Stimulated activated naive CD8-positive, alpha-beta T cell treated with anti-CD3 and anti-CD28 coated beads, Interleukin-15, amount 100 ng/mL, for 72 hours (primary cell): Measurements from ENCODE around the gene TRPM3.

Experiments
- ATAC-seq: fragments of 150-1000 bp; cut with Tn5 transposase; 2 replicates; pipeline ENCODE4 v1.10.0; 2021; ENCODE audit warnings: mild to moderate bottlenecking, moderate library complexity
- DNase-seq, 2 donors: peaks; one replicate each; pipeline ENCODE4 v3.0.0; 2021 to 2022
- H3K27ac Mint-ChIP-seq, 2 donors: one replicate each; pipeline ENCODE4 v1.8.0; 2022; ENCODE audit warnings: mild to moderate bottlenecking in 2 of 2, mixed read lengths in 2 of 2, moderate library complexity in 2 of 2
- H3K27me3 Mint-ChIP-seq: one replicate; pipeline ENCODE4 v1.8.0; 2022; ENCODE audit warnings: mixed read lengths
- H3K4me1 Mint-ChIP-seq: one replicate; pipeline ENCODE4 v1.8.0; 2022; ENCODE audit warnings: mild to moderate bottlenecking, mixed read lengths
- H3K4me3 Mint-ChIP-seq, 2 donors: one replicate each; pipeline ENCODE4 v1.8.0; 2022; ENCODE audit warnings: mild to moderate bottlenecking in 2 of 2, mixed read lengths in 2 of 2, moderate library complexity in 1 of 2
- H3K9me3 Mint-ChIP-seq, 2 donors: one replicate each; pipeline ENCODE4 v1.8.0; 2022; ENCODE audit warnings: mixed read lengths in 2 of 2

TRPM3 gene

DNA sequence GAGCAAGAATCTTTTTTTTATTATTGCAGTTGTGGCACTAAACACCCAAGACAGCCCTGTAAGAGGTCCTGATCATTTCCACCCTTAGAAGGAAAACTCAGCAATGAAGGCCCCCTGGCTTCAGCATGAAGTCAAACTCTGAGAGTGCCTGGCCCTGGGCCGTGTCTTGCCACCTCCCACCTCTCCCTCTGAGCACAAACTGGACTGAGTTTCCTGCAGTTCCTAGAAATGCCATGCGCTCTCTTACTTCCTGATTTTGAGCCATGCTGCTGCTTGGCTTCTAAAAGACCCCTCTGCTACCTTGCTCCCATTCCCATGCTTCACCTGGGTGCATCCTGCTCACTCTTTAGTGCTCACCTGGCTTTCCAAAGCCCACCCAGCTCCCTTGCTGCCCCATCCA, 566.5 kb downstream of the TRPM3 start:
- Mint-ChIP-seq H3K9me3 (no peaks in the 10 kb centered on the region), H3K27ac (peak overlapping the region; percentile 3 to 43), H3K27me3 (no peaks in the 10 kb centered on the region), H3K4me1 (peaks cover 37% of the 10 kb centered on the region), H3K4me3 (no peak overlapping the region)
- no peak for DNase-seq
- ATAC-seq: no peak

DNA sequence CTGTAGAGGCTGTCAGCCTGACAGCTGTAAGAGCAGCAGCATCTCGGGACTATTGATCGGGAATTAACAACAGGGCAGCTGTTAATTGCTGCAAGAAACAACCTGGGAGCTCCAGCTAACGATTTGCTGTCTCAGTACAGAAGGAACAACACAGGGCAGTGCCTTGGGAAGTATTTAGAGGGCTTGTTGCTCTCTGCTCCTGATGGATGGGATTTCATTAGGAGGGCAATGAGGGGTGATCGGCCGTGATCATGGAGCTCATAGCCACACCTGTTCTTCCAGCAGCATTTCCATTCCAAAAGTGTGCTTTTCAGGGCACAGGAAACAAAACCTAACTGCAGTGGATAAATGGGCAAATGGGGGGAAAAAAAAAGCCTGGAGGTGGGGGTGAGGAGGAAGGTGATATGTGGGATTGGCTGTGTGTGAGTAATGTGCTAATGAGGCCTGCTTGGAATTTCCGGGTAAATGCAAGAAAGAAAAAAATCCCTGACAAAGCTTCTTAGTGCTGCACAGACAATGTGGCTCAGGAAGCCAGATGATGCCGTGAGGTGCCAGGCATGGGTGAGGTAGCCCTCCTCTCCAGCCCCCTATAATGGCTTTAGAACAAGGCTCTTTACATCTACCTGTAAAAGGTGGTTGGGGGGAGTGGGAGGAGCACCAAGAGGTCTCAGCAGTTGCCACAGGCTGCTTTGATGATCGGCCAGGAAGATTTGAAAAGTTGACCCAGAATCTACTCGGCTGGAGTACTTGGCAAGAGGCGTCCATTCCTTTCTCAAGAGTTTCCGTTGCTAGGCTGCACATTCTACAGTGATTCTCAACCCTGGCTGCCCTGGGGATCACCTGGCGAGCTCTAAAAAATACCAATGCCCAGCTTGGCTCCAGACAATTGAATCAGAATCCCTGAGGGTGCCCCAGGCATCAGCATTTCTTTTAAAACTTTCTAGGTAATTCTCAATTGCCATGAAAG, 567.4 kb downstream of the TRPM3 start:
- ATAC-seq (no peak), DNase-seq (no peak)
- H3K4me1 Mint-ChIP-seq: peaks cover 29% of the 10 kb centered on the region
- no peaks in the 10 kb centered on the region for H3K27me3 Mint-ChIP-seq
- H3K9me3 Mint-ChIP-seq: no peaks in the 10 kb centered on the region
- H3K27ac Mint-ChIP-seq: peak overlapping the region; percentile 44 to 80
- no peak overlapping the region for H3K4me3 Mint-ChIP-seq

DNA sequence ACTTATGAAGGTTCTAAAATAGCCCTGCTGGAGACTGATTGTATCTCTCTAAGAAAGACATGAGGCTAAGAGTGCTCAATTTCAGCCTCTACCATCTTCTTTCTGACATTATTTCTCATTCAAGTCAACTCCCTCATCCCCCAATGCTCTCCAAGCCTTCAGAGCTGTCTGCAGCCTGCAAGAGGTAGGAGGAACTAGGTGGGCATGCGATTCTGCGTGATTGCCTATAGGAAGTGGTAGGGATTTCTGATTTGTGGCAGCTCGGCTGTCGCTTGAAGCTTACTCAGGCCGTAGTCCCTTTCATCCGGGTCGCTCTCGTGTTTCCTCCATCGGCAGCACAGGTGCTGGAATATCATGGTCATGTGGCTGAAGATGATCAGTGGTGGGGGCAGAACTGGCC, 568.9 kb downstream of the TRPM3 start:
- Mint-ChIP-seq H3K27me3 (no peaks in the 10 kb centered on the region), H3K27ac (peak overlapping the region in 1 of 2 donors; percentile 34), H3K4me1 (peaks cover 29% of the 10 kb centered on the region), H3K9me3 (no peaks in the 10 kb centered on the region), H3K4me3 (no peak overlapping the region)
- no peak for ATAC-seq
- DNase-seq: no peak

DNA sequence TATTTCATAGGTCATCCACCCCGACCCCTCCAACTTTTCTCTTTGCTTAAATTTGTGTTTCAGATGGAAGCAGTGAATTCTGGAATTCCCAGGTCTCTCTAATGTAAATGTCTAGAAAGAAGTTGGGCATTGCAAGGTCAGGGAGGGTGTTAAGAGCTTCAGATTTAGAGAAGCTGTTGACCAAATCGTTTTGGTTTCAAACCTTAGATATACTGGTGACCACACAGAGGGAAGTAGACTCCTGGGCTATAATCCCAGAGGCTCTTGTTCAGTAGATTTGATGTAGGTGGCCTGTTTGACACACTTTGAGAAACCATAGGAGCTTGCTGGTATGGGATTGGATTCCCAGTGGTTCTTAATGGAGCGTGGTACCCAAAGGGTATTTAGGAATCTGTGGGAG, 569.6 kb downstream of the TRPM3 start:
- ATAC-seq (no peak), DNase-seq (no peak)
- no peak overlapping the region for H3K4me3 Mint-ChIP-seq
- H3K27me3 Mint-ChIP-seq: no peaks in the 10 kb centered on the region
- H3K9me3 Mint-ChIP-seq: no peaks in the 10 kb centered on the region
- no peak overlapping the region for H3K27ac Mint-ChIP-seq
- peaks cover 29% of the 10 kb centered on the region for H3K4me1 Mint-ChIP-seq

DNA sequence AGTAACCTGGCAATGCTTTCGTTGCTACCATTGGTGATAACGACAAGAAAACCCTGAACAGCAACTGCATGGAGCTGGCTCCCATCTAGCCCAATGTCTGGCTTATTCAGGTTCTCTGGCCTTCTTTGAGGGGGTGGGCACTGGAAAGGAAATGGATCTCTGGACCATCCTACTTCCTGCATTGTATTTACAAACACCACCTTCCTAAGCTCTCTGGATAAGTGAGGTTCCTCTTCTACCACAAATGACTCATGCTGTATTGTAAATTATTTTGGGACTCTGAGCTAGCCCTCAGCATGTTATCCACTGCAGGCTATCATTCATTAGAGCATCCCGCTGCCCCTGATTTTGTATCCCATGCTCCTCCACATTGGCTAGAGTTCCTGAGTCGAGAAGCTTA, 570.0 kb downstream of the TRPM3 start:
- Mint-ChIP-seq H3K9me3 (no peaks in the 10 kb centered on the region), H3K4me1 (peaks cover 29% of the 10 kb centered on the region), H3K4me3 (no peak overlapping the region), H3K27me3 (no peaks in the 10 kb centered on the region), H3K27ac (peak overlapping the region in 1 of 2 donors; percentile 19)
- DNase-seq: no peak
- ATAC-seq: no peak

DNA sequence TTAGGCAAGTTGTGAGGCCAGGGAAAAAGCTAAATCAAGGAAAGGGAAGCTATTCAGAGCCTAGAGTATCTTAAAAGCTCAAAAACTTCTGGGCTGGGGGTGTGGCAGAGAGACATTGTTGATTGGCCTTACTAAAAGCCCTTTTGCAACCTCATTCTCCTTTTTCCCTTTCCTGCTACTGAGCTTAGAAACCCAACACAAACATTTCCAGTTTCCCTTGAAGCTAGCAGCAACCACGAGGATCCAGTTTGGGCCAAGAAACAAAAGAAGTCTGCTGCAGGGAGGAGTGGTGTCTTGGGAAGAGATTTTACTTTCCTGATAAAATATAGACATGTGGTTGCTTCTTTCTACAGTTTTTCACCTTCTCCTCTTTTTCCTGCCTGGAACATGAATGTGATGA, 571.5 kb downstream of the TRPM3 start:
- Mint-ChIP-seq H3K27me3 (no peaks in the 10 kb centered on the region), H3K4me3 (no peak overlapping the region), H3K9me3 (no peaks in the 10 kb centered on the region), H3K27ac (peak overlapping the region in 1 of 2 donors; percentile 46), H3K4me1 (peaks cover 19% of the 10 kb centered on the region)
- no peak for DNase-seq
- no peak for ATAC-seq

DNA sequence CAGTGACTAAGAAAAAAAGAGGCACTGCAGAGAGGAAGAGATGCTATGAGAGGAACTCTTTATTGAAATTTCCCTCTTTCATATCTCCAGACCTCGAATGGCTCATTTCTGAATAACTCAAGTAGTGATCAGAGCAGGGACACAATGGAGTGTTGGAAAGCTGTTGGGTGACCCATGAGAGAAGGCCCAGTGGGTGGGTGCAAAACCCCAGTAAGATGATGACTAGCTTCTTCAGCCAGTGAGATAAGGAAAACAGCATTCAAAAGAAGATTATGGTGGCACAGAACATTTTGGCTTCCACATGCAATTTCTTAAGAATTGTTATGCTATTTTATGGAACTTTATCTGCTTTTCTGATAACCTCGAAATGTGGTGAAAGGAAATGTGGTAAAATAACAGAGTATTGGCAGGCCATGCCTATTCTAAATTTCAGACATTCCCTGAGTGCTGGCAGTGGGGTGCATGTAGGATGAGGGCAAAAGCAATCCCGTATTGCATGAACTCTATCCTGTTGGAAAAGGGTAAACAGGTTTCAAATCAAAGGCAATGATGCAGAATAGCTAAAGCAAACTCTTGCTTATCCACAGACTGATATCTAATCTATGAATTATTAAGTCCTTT, 579.0 kb downstream of the TRPM3 start:
- Mint-ChIP-seq H3K27ac (no peak overlapping the region), H3K9me3 (no peaks in the 10 kb centered on the region), H3K4me3 (no peak overlapping the region), H3K4me1 (peaks cover 7% of the 10 kb centered on the region), H3K27me3 (no peaks in the 10 kb centered on the region)
- ATAC-seq (no peak), DNase-seq (no peak)

DNA sequence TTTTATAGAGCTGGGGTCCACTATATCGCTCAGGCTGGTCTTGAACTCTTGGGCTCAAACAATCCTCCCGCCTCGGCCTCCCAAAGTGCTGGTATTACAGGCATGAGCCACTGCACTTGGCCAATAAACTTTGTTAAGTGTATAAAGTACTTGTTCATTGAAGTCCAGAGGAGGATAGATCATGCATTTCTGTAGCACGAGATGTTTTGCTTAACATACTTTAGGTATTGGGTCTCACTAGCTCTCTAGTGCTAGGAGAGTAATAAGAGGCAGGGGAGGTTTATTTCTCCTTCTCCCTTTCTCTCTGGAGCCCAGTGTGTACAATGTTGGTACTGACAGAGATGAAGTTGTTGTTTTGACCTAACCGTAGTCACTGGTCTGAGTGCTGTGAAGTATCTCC, 581.4 kb downstream of the TRPM3 start:
- Mint-ChIP-seq H3K9me3 (no peaks in the 10 kb centered on the region), H3K4me3 (no peak overlapping the region), H3K27ac (no peak overlapping the region), H3K4me1 (peaks cover 7% of the 10 kb centered on the region), H3K27me3 (no peaks in the 10 kb centered on the region)
- ATAC-seq (no peak), DNase-seq (no peak)

DNA sequence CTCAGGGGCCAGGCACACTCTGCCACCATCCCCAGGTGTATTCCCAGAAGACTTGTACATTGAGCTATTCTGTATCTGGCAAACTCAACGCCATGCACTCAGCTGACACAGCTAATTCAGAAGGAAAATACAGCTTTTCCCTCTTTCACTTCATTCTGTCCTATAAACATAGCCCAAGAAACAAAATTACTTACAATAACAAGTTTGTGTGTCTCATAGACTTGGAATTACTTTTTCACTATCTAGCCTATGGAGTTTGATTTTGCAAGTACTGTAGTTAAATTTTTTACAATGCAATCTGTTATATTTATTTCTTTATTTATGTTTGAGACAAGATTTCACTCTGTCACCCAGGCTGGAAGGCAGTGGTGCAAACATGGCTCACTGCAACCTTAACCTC, 581.9 kb downstream of the TRPM3 start:
- H3K9me3 Mint-ChIP-seq: no peaks in the 10 kb centered on the region
- H3K4me3 Mint-ChIP-seq: no peak overlapping the region
- H3K27ac Mint-ChIP-seq: no peak overlapping the region
- H3K27me3 Mint-ChIP-seq: no peaks in the 10 kb centered on the region
- ATAC-seq (no peak), DNase-seq (no peak)
- H3K4me1 Mint-ChIP-seq: peaks cover 7% of the 10 kb centered on the region

DNA sequence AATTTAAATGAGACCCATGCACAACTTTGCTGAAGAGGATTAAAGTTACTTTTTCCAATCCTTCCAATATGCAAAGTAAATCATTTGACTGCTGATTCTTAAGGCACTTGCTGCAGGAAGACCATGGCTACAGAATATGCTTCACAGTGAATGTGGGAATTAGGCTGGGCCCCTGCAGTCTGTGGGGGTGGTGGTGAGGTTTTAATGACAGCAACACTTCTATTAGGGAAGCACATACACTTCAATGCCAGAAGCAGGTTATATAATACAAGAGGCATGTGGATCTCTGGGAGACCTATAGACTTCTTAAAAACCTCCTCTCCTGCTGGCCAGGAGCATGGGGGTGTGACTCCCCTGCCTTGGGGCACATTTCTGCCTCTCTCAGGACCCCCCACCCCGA, 582.4 kb downstream of the TRPM3 start:
- H3K27ac Mint-ChIP-seq: peak overlapping the region in 1 of 2 donors; percentile 20
- no peak for DNase-seq
- H3K27me3 Mint-ChIP-seq: no peaks in the 10 kb centered on the region
- H3K9me3 Mint-ChIP-seq: no peaks in the 10 kb centered on the region
- no peak overlapping the region for H3K4me3 Mint-ChIP-seq
- no peak for ATAC-seq
- H3K4me1 Mint-ChIP-seq: peaks cover 7% of the 10 kb centered on the region

DNA sequence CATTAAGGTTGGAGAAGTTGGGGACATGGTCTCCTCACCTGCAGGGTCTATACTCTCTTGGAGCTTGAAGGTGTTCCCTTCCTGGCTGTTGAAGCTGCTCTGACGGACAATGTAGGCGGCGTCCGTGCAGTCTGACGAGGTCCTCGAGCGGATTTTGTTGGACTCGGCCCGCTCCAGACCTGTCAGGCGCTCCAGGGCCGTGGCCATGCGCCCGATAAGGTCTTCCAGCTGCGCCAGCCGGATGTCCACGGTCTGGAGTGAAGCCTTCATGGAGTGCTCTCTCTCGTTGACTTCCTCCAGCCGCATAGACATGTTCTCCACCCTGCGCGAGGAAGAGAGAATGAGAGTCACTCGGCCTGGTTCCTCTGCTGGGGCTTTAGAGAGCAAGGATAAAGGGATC, 584.3 kb downstream of the TRPM3 start:
- DNase-seq: no peak
- Mint-ChIP-seq H3K9me3 (no peaks in the 10 kb centered on the region), H3K27me3 (no peaks in the 10 kb centered on the region)

DNA sequence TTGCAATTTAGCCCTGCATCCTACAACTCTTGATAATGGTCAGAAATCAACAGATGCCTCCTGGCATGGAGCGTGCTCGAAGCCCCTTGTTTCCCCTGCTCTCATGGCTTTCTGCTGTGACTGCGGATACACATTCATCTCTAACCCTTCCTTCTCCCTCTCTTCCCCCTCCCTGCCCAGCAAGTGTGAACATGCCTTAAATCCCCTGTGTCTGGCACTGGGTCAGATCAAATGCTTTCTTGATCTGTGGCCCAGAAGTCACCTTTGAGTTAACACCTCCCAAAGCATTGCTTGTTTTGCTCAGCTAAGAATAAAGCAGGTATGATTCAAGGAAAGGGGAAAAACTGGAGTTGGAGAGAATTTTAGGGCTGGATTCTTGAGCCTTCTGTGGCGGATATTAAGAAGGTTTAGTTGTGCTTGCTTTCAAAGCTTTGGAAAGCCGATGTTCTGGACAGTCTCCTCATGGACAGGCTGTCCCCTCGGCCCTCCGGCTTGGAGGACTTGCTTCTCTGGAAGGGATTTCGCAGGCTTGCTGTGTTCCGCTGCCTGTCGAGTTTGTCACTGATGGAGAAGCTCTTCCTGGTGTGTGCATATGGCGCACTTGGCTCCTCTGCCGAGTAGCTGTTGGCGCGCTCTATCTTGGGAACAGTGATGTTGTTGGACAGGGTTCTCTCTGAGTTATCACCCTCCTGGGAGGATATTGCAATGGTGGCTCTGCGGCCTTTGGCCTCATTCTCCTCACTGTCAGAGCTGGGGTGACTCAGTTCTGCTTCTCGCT, 585.7 kb downstream of the TRPM3 start:
- Mint-ChIP-seq H3K27me3 (no peaks in the 10 kb centered on the region), H3K9me3 (no peaks in the 10 kb centered on the region), H3K4me1 (peaks cover 24% of the 10 kb centered on the region), H3K27ac (no peak overlapping the region), H3K4me3 (no peak overlapping the region)
- DNase-seq (no peak), ATAC-seq (no peak)

More for the DNA sequence above, 584.3 kb downstream of the TRPM3 start:
- H3K4me1 Mint-ChIP-seq: peaks cover 18% of the 10 kb centered on the region
- no peak overlapping the region for H3K27ac Mint-ChIP-seq
- no peak overlapping the region for H3K4me3 Mint-ChIP-seq
- ATAC-seq: no peak

DNA sequence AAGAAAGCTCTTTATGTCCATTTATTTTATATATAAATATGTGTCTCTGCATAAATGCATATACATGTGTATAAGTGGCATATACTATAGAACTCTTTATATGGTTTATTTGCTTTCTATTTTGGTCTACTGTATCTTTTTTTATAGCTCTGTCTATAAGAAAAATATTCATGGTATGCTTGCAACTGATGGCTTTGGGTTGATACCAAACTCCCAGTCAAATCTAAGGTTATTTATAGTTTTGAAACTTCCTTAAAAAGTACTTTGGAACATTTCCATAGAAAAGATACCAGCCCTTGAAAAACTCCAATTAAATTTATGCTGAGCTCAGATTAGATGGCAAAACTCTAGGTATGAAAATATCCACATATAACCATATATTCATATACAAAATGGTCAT, 587.0 kb downstream of the TRPM3 start:
- ATAC-seq (no peak), DNase-seq (no peak)
- H3K4me1 Mint-ChIP-seq: peaks cover 24% of the 10 kb centered on the region
- no peaks in the 10 kb centered on the region for H3K9me3 Mint-ChIP-seq
- no peak overlapping the region for H3K4me3 Mint-ChIP-seq
- H3K27ac Mint-ChIP-seq: no peak overlapping the region
- H3K27me3 Mint-ChIP-seq: no peaks in the 10 kb centered on the region

DNA sequence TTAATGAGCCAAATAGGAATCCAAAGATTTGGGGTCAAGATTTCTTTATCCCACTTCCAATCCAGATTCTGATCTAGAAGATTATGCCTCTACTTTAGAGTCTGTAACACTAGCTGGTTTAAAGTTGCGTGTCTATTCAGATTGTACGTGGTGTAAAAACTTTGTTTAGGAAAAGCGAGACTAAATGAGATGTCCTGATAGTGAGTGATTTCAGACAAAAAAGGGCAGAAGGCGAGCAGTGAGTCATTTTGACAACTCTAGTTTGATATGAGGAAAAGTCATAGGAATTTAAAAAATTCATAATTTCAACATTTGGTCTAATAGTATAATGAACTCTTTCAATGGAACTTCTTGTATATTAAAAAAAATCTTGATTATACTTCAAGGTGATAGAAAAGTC, 587.4 kb downstream of the TRPM3 start:
- ATAC-seq (no peak), DNase-seq (no peak)
- Mint-ChIP-seq H3K27ac (no peak overlapping the region), H3K27me3 (no peaks in the 10 kb centered on the region), H3K9me3 (no peaks in the 10 kb centered on the region), H3K4me3 (no peak overlapping the region), H3K4me1 (peaks cover 19% of the 10 kb centered on the region)

DNA sequence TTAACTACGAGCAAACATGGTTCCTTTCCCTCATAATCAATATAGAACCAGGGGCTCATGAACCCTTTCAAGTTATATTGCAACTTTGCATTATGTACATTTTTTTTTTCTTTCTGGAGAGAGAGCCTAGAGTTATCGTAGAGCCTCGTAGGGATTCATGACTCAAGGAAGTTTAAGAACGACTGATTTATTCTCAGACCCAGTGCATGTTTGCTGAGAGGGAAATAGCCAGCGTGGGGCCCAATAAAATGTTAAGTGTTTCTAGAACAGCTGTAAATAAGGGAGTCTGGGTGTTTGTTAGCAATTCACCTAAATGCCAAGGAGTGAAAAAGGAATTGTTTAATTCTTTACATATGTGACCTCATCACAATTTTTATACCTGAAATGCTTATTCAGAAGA, 587.9 kb downstream of the TRPM3 start:
- H3K4me1 Mint-ChIP-seq: peaks cover 18% of the 10 kb centered on the region
- no peak for DNase-seq
- H3K4me3 Mint-ChIP-seq: no peak overlapping the region
- no peaks in the 10 kb centered on the region for H3K27me3 Mint-ChIP-seq
- no peak for ATAC-seq
- no peaks in the 10 kb centered on the region for H3K9me3 Mint-ChIP-seq
- peak overlapping the region in 1 of 2 donors; percentile 67 for H3K27ac Mint-ChIP-seq

DNA sequence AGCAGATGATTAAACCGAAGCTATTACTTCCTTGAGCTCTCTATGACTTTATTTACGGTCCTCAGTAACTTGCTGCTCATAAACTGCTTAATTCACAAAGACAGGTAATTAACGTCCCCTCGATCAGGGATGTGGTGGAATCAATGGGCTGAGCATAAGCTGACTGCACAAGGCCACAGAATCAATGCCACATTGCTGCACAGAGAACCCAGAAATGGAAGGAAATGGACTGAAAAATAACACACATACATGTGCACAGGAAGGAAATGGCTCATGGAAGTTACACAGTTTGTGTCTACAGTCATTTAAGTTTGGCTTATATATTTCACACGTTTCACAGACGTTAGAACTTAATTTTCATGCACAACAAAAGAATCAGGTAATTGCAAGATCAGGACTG, 588.7 kb downstream of the TRPM3 start:
- peak overlapping the region in 1 of 2 donors; percentile 17 for H3K27ac Mint-ChIP-seq
- no peak overlapping the region for H3K4me3 Mint-ChIP-seq
- H3K4me1 Mint-ChIP-seq: peaks cover 18% of the 10 kb centered on the region
- no peaks in the 10 kb centered on the region for H3K27me3 Mint-ChIP-seq
- ATAC-seq (no peak), DNase-seq (no peak)
- H3K9me3 Mint-ChIP-seq: no peaks in the 10 kb centered on the region
